Natural killer cell (primary cell): Measurements from ENCODE around the gene ZFP1. TPM values are rescaled to one million over a fixed set of nuclear protein-coding genes. Genes with fewer than 3 reads are reported as not detected.

Experiments used
- ATAC-seq, 3 donors: fragments of 150-1000 bp in 2 of 3; fragments of 200-7000 bp in 1 of 3; cut with Tn5 transposase; 1 replicate in 1 of 3; 2 replicates in 2 of 3; pipeline ENCODE4 v1.10.0; 2021; ENCODE audit warnings: mild to moderate bottlenecking in 2 of 3, moderate library complexity in 2 of 3
- DNase-seq, 2 donors: peaks; one replicate each; pipeline versions ENCODE4 v3.0.0 to v3.0.0-alpha.2; 2013 to 2021; ENCODE audit warnings: mixed read lengths in 1 of 2
- H3K27ac ChIP-seq: one replicate; pipeline ENCODE4 v1.5.1; 2013; ENCODE audit warnings: mild to moderate bottlenecking, low read length
- H3K27me3 ChIP-seq: one replicate; pipeline ENCODE4 v1.6.1; 2013; ENCODE audit warnings: low read length; ENCODE audit not compliant: control insufficient read depth, insufficient read depth
- H3K36me3 ChIP-seq: one replicate; pipeline ENCODE4 v1.6.1; 2013; ENCODE audit warnings: low read length; ENCODE audit not compliant: control insufficient read depth, insufficient read depth
- H3K4me1 ChIP-seq: one replicate; pipeline ENCODE4 v1.6.1; 2013; ENCODE audit warnings: low read length; ENCODE audit not compliant: control insufficient read depth, insufficient read depth
- H3K4me3 ChIP-seq: one replicate; pipeline ENCODE4 v1.5.1; 2013; ENCODE audit warnings: low read length
- H3K9me3 ChIP-seq: one replicate; pipeline ENCODE4 v1.6.1; 2013; ENCODE audit warnings: low read length; ENCODE audit not compliant: control insufficient read depth, insufficient read depth
- H3K27ac Mint-ChIP-seq, 2 donors: one replicate each; pipeline ENCODE4 v1.8.0; 2022; ENCODE audit warnings: mild to moderate bottlenecking in 2 of 2, mixed read lengths in 2 of 2, moderate library complexity in 1 of 2
- H3K27me3 Mint-ChIP-seq, 2 donors: one replicate each; pipeline ENCODE4 v1.8.0; 2022; ENCODE audit warnings: low read depth in 2 of 2, mixed read lengths in 2 of 2
- H3K36me3 Mint-ChIP-seq: one replicate; pipeline ENCODE4 v1.8.0; 2022; ENCODE audit warnings: mixed read lengths
- H3K4me1 Mint-ChIP-seq, 2 donors: one replicate each; pipeline ENCODE4 v1.8.0; 2022; ENCODE audit warnings: mixed read lengths in 2 of 2
- H3K4me3 Mint-ChIP-seq: one replicate; pipeline ENCODE4 v1.8.0; 2022; ENCODE audit warnings: mild to moderate bottlenecking, moderate library complexity, mixed read lengths
- H3K9me3 Mint-ChIP-seq, 2 donors: one replicate each; pipeline ENCODE4 v1.8.0; 2022; ENCODE audit warnings: mixed read lengths in 2 of 2
- WGBS: methylation state at CpG from one replicate; pipeline ENCODE4 v1.1.7; 2013; ENCODE audit warnings: missing lambda C conversion rate; ENCODE audit not compliant: insufficient coverage; 5-methylcytosine and 5-hydroxymethylcytosine counted together
- intact Hi-C: fragments of 100-400 bp; cut with micrococcal nuclease; formaldehyde crosslinking; loops from one replicate; pipeline ENCODE4 v1.14.2; 2022
- total RNA-seq, 4 donors: library from RNA; stranded (reverse); fragments of 120-200 nt in 1 of 4; gene quantifications; one replicate each; pipeline versions ENCODE4 v1.2.3 to v1.2.4, GENCODE V29; 2013 to 2022
- TF ChIP-seq, protein P1 (sequence below): fragments of 200-600 bp; IDR thresholded peaks from one replicate; pipeline ENCODE4 v1.8.0; 2022; ENCODE audit warnings: antibody characterized with exemption

The ZFP1 gene
- total RNA-seq: 10 to 100 TPM in 2 of 3 donors, 1 to 10 TPM in 1; 9.0 to 16.2 (median 14.9) TPM
- 16.3 TPM for total RNA-seq (2013)

GRCh38 chr16:75148311-75149195 lies at the start of gene ZFP1:
Gene ZFP1 (plus strand): TSS chr16:75148524. CDS start chr16:75152952, 4,428 bp downstream.
- H3K36me3 Mint-ChIP-seq: peaks cover 21% of the 10 kb centered on the region
- Histone ChIP-seq H3K36me3 (peaks cover under 1% of the 10 kb centered on the region), H3K9me3 (no peaks in the 10 kb centered on the region), H3K27ac (peak within 1 kb of the TSS; percentile 93), H3K27me3 (no peaks in the 10 kb centered on the region), H3K4me3 (peak within 1 kb of the TSS; percentile 99), H3K4me1 (no peaks in the 10 kb centered on the region)
- peak; percentile 90 to 94 (median 91) for ATAC-seq
- H3K4me1 Mint-ChIP-seq: peaks cover 10 to 27% of the 10 kb centered on the region in 2 donors
- H3K27me3 Mint-ChIP-seq: no peaks in the 10 kb centered on the region
- 1% methylated on average over 93 of the region's 93 CpGs for WGBS
- DNase-seq: peak; percentile 93 to 96
- peaks cover 5 to 8% of the 10 kb centered on the region in 2 donors for H3K9me3 Mint-ChIP-seq
- H3K27ac Mint-ChIP-seq: peak within 1 kb of the TSS; percentile 81 to 88
- intact Hi-C loops: loop anchor here (1.0 kb wide), 1 partner anchor 163 kb away; the partner anchor contains the start of gene WDR59
- TF ChIP-seq, protein P1, sequence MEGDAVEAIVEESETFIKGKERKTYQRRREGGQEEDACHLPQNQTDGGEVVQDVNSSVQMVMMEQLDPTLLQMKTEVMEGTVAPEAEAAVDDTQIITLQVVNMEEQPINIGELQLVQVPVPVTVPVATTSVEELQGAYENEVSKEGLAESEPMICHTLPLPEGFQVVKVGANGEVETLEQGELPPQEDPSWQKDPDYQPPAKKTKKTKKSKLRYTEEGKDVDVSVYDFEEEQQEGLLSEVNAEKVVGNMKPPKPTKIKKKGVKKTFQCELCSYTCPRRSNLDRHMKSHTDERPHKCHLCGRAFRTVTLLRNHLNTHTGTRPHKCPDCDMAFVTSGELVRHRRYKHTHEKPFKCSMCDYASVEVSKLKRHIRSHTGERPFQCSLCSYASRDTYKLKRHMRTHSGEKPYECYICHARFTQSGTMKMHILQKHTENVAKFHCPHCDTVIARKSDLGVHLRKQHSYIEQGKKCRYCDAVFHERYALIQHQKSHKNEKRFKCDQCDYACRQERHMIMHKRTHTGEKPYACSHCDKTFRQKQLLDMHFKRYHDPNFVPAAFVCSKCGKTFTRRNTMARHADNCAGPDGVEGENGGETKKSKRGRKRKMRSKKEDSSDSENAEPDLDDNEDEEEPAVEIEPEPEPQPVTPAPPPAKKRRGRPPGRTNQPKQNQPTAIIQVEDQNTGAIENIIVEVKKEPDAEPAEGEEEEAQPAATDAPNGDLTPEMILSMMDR: no peak
- peak within 1 kb of the TSS; percentile 92 for H3K4me3 Mint-ChIP-seq

DNA sequence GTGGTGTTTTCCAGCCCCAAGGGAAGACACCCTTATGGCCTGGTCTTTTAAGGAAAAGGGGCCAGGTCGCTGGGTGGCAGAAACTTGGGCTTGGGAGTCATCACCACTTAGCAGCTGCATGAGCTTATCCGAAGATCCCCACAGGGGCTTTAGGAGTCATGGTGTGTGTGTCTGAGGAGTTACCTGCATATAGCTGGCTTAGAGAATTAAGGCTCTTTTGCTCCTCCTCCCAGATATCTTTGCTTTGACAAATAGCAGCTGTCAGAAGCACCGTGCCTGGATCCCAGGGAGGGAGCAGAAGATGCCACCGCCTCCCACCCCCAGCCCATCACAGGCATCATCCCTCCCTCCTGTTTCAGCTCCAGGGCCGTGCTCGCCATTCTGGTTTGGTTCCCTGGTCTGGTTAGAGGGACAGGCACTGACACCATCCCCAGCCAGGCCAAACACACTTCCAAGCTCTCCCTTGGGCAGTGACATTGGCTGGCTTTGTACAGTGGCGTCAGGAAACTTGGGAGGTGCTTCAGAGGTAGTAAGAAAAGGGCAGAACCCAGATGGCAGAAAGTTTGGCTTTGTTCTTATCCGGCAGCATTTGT lies 49.2 kb upstream of the ZFP1 start:
- no peak overlapping the region for H3K4me3 ChIP-seq
- Mint-ChIP-seq H3K27ac (peak overlapping the region in 1 of 2 donors; percentile 31), H3K4me3 (no peak overlapping the region), H3K27me3 (peaks cover 5 to 10% of the 10 kb centered on the region in 2 donors), H3K9me3 (no peaks in the 10 kb centered on the region), H3K4me1 (peaks cover 12 to 20% of the 10 kb centered on the region in 2 donors), H3K36me3 (no peaks in the 10 kb centered on the region)
- ATAC-seq: no peak
- intact Hi-C loops: no loop called here
- DNase-seq: no peak
- no peaks in the 10 kb centered on the region for H3K9me3 ChIP-seq
- peak overlapping the region; percentile 11 for H3K27ac ChIP-seq
- 78% methylated on average over 8 of the region's 8 CpGs for WGBS
- no peaks in the 10 kb centered on the region for H3K36me3 ChIP-seq
- H3K27me3 ChIP-seq: no peaks in the 10 kb centered on the region
- peaks cover 29% of the 10 kb centered on the region for H3K4me1 ChIP-seq
- TF ChIP-seq, protein P1: no peak

GRCh38 chr16:75099738-75100602 lies 48.4 kb upstream of the ZFP1 start:
- Mint-ChIP-seq H3K27me3 (peaks cover 5 to 14% of the 10 kb centered on the region in 2 donors), H3K36me3 (no peaks in the 10 kb centered on the region), H3K27ac (peak overlapping the region in 1 of 2 donors; percentile 31), H3K4me3 (no peak overlapping the region), H3K9me3 (no peaks in the 10 kb centered on the region), H3K4me1 (peaks cover 12 to 20% of the 10 kb centered on the region in 2 donors)
- intact Hi-C loops: no loop called here
- Histone ChIP-seq H3K27ac (no peak overlapping the region), H3K4me1 (peaks cover 34% of the 10 kb centered on the region), H3K9me3 (no peaks in the 10 kb centered on the region), H3K36me3 (no peaks in the 10 kb centered on the region), H3K4me3 (no peak overlapping the region), H3K27me3 (no peaks in the 10 kb centered on the region)
- DNase-seq: peak in 1 of 2 donors; percentile 59
- ATAC-seq: peak; percentile 41 to 68 (median 58)
- TF ChIP-seq, protein P1: no peak
- WGBS: 45% methylated on average over 15 of the region's 16 CpGs
